Measurements from ENCODE around the gene CD300LD.
"Not testable (repeated sequence)": the region's sequence is repeated elsewhere in the genome, so short reads cannot be mapped to it uniquely, and the experiment has no call there.

Gene CD300LD

DNA sequence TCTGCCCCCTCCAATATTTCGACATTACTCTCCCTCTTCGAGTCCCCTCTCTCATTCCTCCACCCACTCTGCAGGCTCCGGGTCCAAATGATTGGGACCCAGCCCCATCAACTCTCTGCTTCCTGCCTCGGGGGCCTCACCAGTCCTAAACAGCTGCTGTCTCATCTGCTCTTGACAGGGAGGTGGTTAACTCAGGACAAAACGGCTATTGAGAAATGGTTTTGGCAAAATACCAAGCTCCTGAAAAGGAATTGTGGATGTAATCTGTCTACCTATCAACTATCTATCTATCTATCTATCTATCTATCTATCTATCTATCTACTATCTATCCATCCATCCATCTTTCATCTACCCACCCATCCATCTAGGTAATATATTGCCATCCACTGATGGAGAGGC, 27.0 kb downstream of the CD300LD start:
- Histone ChIP-seq H3K27ac (ENCODE audit: insufficient read depth, low read length, poor library complexity, severe bottlenecking) (no peak overlapping the region), H3K4me3 (ENCODE audit: insufficient read depth, low read depth, low read length, poor library complexity, severe bottlenecking) (no peak overlapping the region), H3K4me1 (ENCODE audit: control insufficient read depth, insufficient read depth, low read length, poor library complexity, severe bottlenecking) (no peaks in the 10 kb centered on the region), H3K27me3 (replicated peaks; ENCODE audit: control insufficient read depth, insufficient read depth, low read length, poor library complexity, severe bottlenecking) (peaks cover 4% of the 10 kb centered on the region), H3K9me3 (ENCODE audit: control insufficient read depth, low read length) (no peaks in the 10 kb centered on the region), H3K36me3 (ENCODE audit: control insufficient read depth, insufficient read depth, low read length) (no peaks in the 10 kb centered on the region)
- no peak for DNase-seq

GRCh38 chr17:74563358-74563757, 28.7 kb downstream of the CD300LD start:
- H3K4me1 ChIP-seq (ENCODE audit: control insufficient read depth, insufficient read depth, low read length, poor library complexity, severe bottlenecking): no peaks in the 10 kb centered on the region
- H3K4me3 ChIP-seq (ENCODE audit: insufficient read depth, low read depth, low read length, poor library complexity, severe bottlenecking): no peak overlapping the region
- no peaks in the 10 kb centered on the region for H3K36me3 ChIP-seq (ENCODE audit: control insufficient read depth, insufficient read depth, low read length)
- H3K27ac ChIP-seq (ENCODE audit: insufficient read depth, low read length, poor library complexity, severe bottlenecking): no peak overlapping the region
- H3K27me3 ChIP-seq (replicated peaks; ENCODE audit: control insufficient read depth, insufficient read depth, low read length, poor library complexity, severe bottlenecking): peaks cover 4% of the 10 kb centered on the region
- H3K9me3 ChIP-seq (ENCODE audit: control insufficient read depth, low read length): no peaks in the 10 kb centered on the region
- no peak for DNase-seq

GRCh38 chr17:74561586-74561985, 30.5 kb downstream of the CD300LD start:
- no peaks in the 10 kb centered on the region for H3K4me1 ChIP-seq (ENCODE audit: control insufficient read depth, insufficient read depth, low read length, poor library complexity, severe bottlenecking)
- H3K27ac ChIP-seq (ENCODE audit: insufficient read depth, low read length, poor library complexity, severe bottlenecking): no peak overlapping the region
- peaks cover 4% of the 10 kb centered on the region for H3K27me3 ChIP-seq (replicated peaks; ENCODE audit: control insufficient read depth, insufficient read depth, low read length, poor library complexity, severe bottlenecking)
- DNase-seq: no peak
- no peaks in the 10 kb centered on the region for H3K36me3 ChIP-seq (ENCODE audit: control insufficient read depth, insufficient read depth, low read length)
- H3K4me3 ChIP-seq (ENCODE audit: insufficient read depth, low read depth, low read length, poor library complexity, severe bottlenecking): no peak overlapping the region
- no peaks in the 10 kb centered on the region for H3K9me3 ChIP-seq (ENCODE audit: control insufficient read depth, low read length)

DNA sequence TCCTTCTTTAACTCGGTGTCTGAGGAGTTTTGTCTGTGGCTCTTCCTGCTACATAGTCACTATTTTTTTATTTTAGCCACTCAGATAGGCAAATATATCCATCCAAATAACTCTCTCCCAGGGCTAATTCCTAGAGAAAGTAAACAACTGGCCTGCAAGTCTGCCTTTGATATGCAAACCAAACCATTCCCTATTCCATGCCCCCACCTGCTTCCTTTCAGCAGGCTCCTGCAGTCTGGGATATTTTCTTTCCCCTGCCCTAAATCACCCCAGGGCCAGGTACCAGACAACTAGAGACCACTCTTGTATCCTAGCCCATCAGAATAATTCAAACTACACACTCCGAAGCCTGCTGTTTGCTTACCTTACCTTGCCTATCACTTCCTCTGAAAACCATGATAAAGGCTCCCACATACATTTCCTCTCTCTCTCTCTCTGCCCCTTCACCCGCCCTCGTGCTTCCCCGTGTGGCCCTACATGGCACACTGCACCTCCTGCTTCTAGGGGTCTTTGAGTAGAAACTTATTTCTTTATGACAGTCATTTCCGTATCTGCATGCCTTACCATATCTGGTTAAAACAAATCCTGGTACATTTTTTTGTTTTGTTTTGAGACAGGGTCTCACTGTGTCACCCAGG, 33.1 kb downstream of the CD300LD start:
- DNase-seq: no peak
- H3K4me3 ChIP-seq (ENCODE audit: insufficient read depth, low read depth, low read length, poor library complexity, severe bottlenecking): no peak overlapping the region
- H3K4me1 ChIP-seq (ENCODE audit: control insufficient read depth, insufficient read depth, low read length, poor library complexity, severe bottlenecking): no peaks in the 10 kb centered on the region
- peaks cover 1% of the 10 kb centered on the region for H3K27me3 ChIP-seq (replicated peaks; ENCODE audit: control insufficient read depth, insufficient read depth, low read length, poor library complexity, severe bottlenecking)
- H3K36me3 ChIP-seq (ENCODE audit: control insufficient read depth, insufficient read depth, low read length): no peaks in the 10 kb centered on the region
- no peak overlapping the region for H3K27ac ChIP-seq (ENCODE audit: insufficient read depth, low read length, poor library complexity, severe bottlenecking)
- H3K9me3 ChIP-seq (ENCODE audit: control insufficient read depth, low read length): no peaks in the 10 kb centered on the region

DNA sequence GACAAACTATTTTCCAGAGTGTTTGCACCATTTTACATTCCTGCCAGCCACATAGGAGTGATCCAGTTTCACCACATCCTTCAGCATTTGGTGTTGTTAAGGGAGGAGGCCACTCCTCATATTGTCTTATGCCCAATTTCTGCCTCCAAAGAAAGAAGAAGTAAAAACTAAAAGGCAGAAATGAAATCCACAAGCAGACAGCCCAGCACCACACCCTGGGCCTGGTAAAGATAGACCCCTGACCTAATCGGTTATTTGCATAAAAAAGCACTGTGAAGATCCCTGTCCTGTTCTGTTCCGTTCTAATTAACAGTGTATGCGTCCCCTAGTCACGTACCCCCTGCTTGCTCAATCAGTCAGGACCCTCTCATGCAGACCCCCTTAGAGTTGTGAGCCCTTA, 33.7 kb downstream of the CD300LD start:
- DNase-seq; H3K4me3 ChIP-seq (ENCODE audit: insufficient read depth, low read depth, low read length, poor library complexity, severe bottlenecking); H3K4me1 ChIP-seq (ENCODE audit: control insufficient read depth, insufficient read depth, low read length, poor library complexity, severe bottlenecking); H3K36me3 ChIP-seq (ENCODE audit: control insufficient read depth, insufficient read depth, low read length); H3K9me3 ChIP-seq (ENCODE audit: control insufficient read depth, low read length); H3K27ac ChIP-seq (ENCODE audit: insufficient read depth, low read length, poor library complexity, severe bottlenecking); H3K27me3 ChIP-seq (replicated peaks; ENCODE audit: control insufficient read depth, insufficient read depth, low read length, poor library complexity, severe bottlenecking): not testable (repeated sequence)

DNA sequence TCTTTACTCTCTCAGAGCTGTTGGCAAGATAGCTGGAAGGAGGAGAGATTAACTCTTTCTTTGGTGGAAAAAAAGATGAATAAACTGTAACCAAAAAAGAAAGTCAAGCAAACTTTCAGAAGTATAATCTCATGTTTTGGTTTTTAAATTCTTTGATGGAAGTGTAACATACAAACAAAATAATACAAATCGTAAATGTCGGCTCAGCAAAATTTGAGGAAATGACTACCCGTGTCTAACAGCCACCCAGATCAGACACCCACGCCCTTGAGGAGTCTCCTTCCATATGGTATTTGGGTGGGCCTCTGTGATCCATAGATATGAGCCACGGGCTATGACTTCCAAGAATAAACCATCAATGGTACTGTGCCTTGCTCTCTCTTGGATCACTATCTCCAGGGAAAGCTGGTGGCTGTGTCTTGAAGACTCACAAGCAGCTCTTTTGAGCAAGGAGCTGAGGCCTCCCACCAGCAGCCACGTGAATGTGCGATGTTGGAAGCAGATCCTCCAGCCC, 36.6 kb downstream of the CD300LD start:
- DNase-seq: no peak
- H3K4me1 ChIP-seq (ENCODE audit: control insufficient read depth, insufficient read depth, low read length, poor library complexity, severe bottlenecking): no peaks in the 10 kb centered on the region
- H3K36me3 ChIP-seq (ENCODE audit: control insufficient read depth, insufficient read depth, low read length): no peaks in the 10 kb centered on the region
- no peaks in the 10 kb centered on the region for H3K27me3 ChIP-seq (replicated peaks; ENCODE audit: control insufficient read depth, insufficient read depth, low read length, poor library complexity, severe bottlenecking)
- no peak overlapping the region for H3K27ac ChIP-seq (ENCODE audit: insufficient read depth, low read length, poor library complexity, severe bottlenecking)
- H3K4me3 ChIP-seq (ENCODE audit: insufficient read depth, low read depth, low read length, poor library complexity, severe bottlenecking): no peak overlapping the region
- no peaks in the 10 kb centered on the region for H3K9me3 ChIP-seq (ENCODE audit: control insufficient read depth, low read length)

DNA sequence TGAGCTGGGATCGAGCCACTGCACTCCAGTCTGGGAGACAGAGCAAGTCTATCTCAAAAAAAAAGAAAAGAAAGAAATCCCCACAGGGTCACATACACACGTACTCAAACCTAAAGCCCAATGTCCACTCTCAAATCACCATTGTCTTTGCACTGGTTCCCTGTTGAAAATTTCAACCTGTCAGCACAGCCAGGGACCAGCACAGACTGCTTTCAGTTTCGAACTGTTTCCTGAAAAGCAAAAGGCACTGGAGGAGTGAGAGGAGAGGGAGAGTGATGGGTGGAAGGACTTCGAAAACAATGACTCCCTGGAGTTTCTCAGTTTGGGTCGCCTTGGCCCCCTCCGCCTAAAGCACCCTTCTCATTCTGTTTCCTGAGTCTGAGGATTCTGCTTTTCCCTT, 37.2 kb downstream of the CD300LD start:
- Histone ChIP-seq H3K27me3 (replicated peaks; ENCODE audit: control insufficient read depth, insufficient read depth, low read length, poor library complexity, severe bottlenecking) (no peaks in the 10 kb centered on the region), H3K27ac (ENCODE audit: insufficient read depth, low read length, poor library complexity, severe bottlenecking) (no peak overlapping the region)
- DNase-seq: no peak

DNA sequence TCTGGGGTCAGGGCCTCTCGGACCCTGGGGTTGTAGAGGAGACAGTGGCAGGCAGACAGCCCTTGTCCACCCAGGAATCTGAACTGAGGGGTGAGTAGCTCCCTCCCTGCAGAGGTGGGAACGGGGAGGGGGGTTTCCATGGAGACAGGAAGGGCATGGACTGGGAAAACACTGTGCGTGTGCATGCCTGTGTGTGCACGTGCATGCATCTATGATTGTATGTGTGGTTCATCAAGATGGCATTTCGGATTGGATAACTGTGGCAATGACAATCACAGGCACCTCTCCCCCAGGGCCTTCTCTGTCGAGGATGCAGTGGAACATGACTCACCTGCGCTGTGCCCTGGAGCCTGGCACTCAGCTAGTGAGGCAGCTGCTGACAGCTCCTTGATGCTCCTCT, 40.0 kb downstream of the CD300LD start:
- Histone ChIP-seq H3K4me3 (ENCODE audit: insufficient read depth, low read depth, low read length, poor library complexity, severe bottlenecking) (no peak overlapping the region), H3K27me3 (replicated peaks; ENCODE audit: control insufficient read depth, insufficient read depth, low read length, poor library complexity, severe bottlenecking) (no peaks in the 10 kb centered on the region), H3K4me1 (ENCODE audit: control insufficient read depth, insufficient read depth, low read length, poor library complexity, severe bottlenecking) (no peaks in the 10 kb centered on the region), H3K9me3 (ENCODE audit: control insufficient read depth, low read length) (no peaks in the 10 kb centered on the region), H3K36me3 (ENCODE audit: control insufficient read depth, insufficient read depth, low read length) (no peaks in the 10 kb centered on the region), H3K27ac (ENCODE audit: insufficient read depth, low read length, poor library complexity, severe bottlenecking) (no peak overlapping the region)
- DNase-seq: no peak

More for the DNA sequence above, 37.2 kb downstream of the CD300LD start:
- Histone ChIP-seq H3K9me3 (ENCODE audit: control insufficient read depth, low read length) (no peaks in the 10 kb centered on the region), H3K4me3 (ENCODE audit: insufficient read depth, low read depth, low read length, poor library complexity, severe bottlenecking) (no peak overlapping the region), H3K4me1 (ENCODE audit: control insufficient read depth, insufficient read depth, low read length, poor library complexity, severe bottlenecking) (no peaks in the 10 kb centered on the region), H3K36me3 (ENCODE audit: control insufficient read depth, insufficient read depth, low read length) (no peaks in the 10 kb centered on the region)

DNA sequence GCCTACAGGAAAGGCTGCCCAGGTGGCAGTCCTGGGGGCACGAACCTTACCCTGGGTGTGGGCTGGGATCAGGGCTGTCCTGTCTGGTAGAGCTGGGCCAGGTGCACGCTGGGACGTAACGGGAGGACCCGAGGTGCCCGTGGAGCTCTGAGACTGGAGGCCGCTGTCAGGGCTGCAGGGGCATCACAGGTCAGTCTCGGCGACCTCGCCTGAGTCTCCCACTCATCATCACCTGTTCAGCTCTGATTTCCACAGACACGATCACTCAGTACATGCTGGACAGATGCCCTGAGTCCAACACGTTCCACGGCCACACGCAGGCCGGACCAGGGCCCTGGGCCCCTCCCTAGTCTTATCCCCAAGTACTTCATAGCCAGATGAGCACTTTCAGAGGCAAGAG, 41.5 kb downstream of the CD300LD start:
- no peaks in the 10 kb centered on the region for H3K27me3 ChIP-seq (replicated peaks; ENCODE audit: control insufficient read depth, insufficient read depth, low read length, poor library complexity, severe bottlenecking)
- no peaks in the 10 kb centered on the region for H3K4me1 ChIP-seq (ENCODE audit: control insufficient read depth, insufficient read depth, low read length, poor library complexity, severe bottlenecking)
- no peak overlapping the region for H3K4me3 ChIP-seq (ENCODE audit: insufficient read depth, low read depth, low read length, poor library complexity, severe bottlenecking)
- H3K27ac ChIP-seq (ENCODE audit: insufficient read depth, low read length, poor library complexity, severe bottlenecking): no peak overlapping the region
- DNase-seq: no peak
- no peaks in the 10 kb centered on the region for H3K36me3 ChIP-seq (ENCODE audit: control insufficient read depth, insufficient read depth, low read length)
- H3K9me3 ChIP-seq (ENCODE audit: control insufficient read depth, low read length): no peaks in the 10 kb centered on the region

GRCh38 chr17:74549343-74549742, 42.7 kb downstream of the CD300LD start:
- Histone ChIP-seq H3K27me3 (replicated peaks; ENCODE audit: control insufficient read depth, insufficient read depth, low read length, poor library complexity, severe bottlenecking) (no peaks in the 10 kb centered on the region), H3K27ac (ENCODE audit: insufficient read depth, low read length, poor library complexity, severe bottlenecking) (no peak overlapping the region), H3K4me3 (ENCODE audit: insufficient read depth, low read depth, low read length, poor library complexity, severe bottlenecking) (no peak overlapping the region), H3K36me3 (ENCODE audit: control insufficient read depth, insufficient read depth, low read length) (no peaks in the 10 kb centered on the region), H3K9me3 (ENCODE audit: control insufficient read depth, low read length) (no peaks in the 10 kb centered on the region), H3K4me1 (ENCODE audit: control insufficient read depth, insufficient read depth, low read length, poor library complexity, severe bottlenecking) (no peaks in the 10 kb centered on the region)
- no peak for DNase-seq

Measured in effector memory CD4-positive, alpha-beta T cell (primary cell).